NCI-H146 treated with DMSO at 0.1 percent for 48 hours (cell line): ENCODE results near the gene RNF17.
A peak's percentile ranks its signal among the peaks of the same experiment; 100 is the strongest.
"Not testable (repeated sequence)": the region's sequence is repeated elsewhere in the genome, so short reads cannot be mapped to it uniquely, and the experiment has no call there.

Experiments
- DNase-seq: peaks from one replicate; lab custom pipeline; 2025; ENCODE audit not compliant: unreplicated experiment; lab: John Stamatoyannopoulos, UW

Gene RNF17, protein sequence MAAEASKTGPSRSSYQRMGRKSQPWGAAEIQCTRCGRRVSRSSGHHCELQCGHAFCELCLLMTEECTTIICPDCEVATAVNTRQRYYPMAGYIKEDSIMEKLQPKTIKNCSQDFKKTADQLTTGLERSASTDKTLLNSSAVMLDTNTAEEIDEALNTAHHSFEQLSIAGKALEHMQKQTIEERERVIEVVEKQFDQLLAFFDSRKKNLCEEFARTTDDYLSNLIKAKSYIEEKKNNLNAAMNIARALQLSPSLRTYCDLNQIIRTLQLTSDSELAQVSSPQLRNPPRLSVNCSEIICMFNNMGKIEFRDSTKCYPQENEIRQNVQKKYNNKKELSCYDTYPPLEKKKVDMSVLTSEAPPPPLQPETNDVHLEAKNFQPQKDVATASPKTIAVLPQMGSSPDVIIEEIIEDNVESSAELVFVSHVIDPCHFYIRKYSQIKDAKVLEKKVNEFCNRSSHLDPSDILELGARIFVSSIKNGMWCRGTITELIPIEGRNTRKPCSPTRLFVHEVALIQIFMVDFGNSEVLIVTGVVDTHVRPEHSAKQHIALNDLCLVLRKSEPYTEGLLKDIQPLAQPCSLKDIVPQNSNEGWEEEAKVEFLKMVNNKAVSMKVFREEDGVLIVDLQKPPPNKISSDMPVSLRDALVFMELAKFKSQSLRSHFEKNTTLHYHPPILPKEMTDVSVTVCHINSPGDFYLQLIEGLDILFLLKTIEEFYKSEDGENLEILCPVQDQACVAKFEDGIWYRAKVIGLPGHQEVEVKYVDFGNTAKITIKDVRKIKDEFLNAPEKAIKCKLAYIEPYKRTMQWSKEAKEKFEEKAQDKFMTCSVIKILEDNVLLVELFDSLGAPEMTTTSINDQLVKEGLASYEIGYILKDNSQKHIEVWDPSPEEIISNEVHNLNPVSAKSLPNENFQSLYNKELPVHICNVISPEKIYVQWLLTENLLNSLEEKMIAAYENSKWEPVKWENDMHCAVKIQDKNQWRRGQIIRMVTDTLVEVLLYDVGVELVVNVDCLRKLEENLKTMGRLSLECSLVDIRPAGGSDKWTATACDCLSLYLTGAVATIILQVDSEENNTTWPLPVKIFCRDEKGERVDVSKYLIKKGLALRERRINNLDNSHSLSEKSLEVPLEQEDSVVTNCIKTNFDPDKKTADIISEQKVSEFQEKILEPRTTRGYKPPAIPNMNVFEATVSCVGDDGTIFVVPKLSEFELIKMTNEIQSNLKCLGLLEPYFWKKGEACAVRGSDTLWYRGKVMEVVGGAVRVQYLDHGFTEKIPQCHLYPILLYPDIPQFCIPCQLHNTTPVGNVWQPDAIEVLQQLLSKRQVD (N-terminal part only)

DNA sequence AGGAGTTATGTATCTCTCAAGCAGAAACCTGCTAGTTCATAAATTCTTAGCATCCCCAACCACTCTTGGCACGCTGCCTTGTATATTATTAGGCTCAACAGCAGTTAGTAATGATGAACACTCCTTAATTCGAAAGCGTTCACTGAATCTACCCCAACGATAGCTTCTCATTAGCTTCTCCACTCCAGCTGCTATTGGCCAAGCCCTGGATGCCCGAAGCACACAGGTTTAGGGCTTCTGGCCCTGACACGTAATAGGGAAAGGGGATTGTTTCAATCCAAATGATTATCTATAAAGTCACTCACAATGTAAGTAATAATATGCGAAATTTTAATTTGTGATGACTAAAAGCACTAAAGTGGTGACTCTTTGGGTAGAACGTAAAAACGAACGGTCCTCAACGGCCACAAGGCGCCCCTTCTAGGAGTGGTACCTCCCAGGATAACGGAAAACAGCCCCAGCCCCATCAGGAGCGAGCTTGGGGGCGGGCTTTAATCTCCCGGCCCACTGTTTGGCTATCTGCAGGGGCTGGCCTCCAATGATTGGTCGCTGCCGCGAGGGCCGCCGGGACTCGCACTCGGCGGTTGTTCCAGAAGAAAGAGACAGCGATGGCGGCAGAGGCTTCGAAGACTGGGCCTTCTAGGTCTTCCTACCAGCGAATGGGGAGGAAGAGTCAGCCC, at the start of gene RNF17:
TSS of gene RNF17 (plus strand) at position 574 of the 680 bp plus-strand sequence. CDS start at position 609, 35 bp downstream.
- no peak for DNase-seq

GRCh38 chr13:24716011-24716410, 48.0 kb upstream of the RNF17 start:
- DNase-seq = no peak

- DNase-seq = no peak
These were observed 47.5 kb upstream of the RNF17 start for GRCh38 chr13:24716446-24716845.

DNA sequence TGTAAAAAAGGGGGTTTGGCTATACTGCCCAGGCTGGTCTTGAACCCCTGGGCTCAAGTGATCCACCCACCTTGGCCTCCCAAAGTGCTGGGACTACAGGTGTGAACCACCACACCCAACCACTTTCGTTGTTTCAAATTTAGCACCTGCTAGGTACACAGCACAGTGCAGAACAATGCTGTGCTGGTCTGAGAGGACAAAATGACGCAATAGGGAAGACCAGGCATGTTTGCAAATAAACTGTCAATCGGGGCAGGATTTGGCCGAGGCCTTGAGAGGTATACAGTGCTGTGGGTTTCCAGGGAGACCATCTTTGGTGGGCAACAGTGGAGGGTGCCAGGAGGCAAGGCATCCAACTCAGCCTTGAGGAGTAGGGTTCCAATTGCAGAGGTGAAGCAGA, 46.8 kb upstream of the RNF17 start:
- no peak for DNase-seq

- DNase-seq = no peak
These were observed 45.6 kb upstream of the RNF17 start for GRCh38 chr13:24718192-24718965.

DNA sequence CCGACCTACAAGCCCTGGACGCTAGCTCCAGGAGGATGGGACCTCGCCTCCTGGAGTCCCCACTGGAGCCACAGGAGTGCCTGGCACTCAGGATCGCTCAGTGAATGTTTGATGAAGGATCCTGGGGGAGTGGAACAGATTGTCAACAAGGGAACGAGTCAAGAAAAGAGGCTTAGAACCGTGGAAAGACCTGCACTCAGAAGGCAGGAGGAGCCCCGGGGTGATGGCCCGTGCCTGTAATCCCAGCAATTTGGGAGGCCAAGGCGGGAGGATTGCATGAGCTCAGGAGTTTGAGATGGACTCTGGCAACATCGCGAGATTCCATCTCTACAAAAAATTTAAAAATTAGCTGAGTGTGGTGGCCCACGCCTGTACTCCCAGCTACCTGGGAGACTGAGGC, 44.8 kb upstream of the RNF17 start:
- DNase-seq = no peak

- DNase-seq = no peak
These were observed 40.8 kb upstream of the RNF17 start for GRCh38 chr13:24723206-24723605.

- no peak for DNase-seq
These were observed 39.3 kb upstream of the RNF17 start for GRCh38 chr13:24724714-24725113.

DNA sequence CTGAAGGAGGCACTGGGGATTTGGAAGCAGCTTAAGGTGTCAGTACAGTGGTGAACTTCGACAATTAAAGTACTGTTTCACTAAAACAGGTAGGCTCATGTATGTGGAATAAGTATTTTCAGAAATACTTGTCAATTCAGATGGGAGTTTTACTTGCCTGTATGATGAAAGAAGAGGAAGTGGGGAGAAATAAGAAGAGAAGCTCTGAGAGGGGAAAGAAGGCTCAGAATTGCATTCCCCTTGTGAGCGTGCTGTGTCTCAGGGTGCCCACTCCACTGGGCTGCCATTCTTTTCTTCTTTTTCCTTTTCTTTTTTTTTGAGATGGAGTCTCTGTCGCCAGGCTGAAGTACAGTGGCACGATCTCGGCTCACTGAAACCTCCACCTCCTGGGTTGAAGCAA, 38.6 kb upstream of the RNF17 start:
- DNase-seq = no peak

GRCh38 chr13:24727731-24728601, 36.0 kb upstream of the RNF17 start:
- peak; percentile 26 for DNase-seq

- not testable (repeated sequence) for DNase-seq
These were observed 32.9 kb upstream of the RNF17 start for GRCh38 chr13:24730873-24731567.

DNA sequence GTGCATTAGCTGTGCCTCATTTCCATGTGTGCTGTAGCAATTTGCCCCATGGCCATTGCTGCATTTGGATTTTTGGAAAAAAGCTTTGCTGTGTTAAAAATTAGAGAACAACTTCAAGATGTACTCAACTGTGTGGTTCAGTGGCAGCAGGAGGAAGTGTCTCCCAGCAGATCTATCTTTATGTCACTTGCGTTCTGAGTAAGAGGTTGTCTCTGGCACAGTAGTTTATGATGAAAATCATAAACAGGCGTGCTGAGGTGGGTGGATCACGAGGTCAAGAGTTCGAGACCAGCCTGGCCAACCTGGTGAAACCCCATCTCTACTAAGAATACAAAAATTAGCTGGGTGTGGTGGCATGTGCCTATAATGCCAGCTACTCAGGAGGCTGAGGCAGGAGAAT, 29.0 kb upstream of the RNF17 start:
- no peak for DNase-seq

DNA sequence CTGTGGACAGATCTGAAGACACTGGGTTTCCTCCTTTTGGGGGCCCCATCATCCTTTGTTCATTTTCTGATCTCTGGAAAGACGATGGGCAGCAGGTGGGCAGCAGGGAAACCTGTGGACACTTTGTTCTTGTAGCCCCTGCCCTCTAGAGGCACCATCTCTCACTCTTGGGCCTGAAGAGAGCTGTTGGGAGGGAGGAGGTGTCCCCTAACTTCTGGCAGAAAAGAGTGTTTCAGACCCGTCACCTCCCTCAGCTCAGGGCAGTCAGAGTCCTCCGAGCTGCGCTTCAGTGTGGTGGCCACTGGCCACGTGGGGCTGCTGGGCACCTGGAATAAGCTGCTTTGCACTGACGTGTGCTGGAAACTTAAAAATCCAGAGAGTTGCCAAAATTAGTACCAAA, 26.9 kb upstream of the RNF17 start:
- DNase-seq = no peak

- DNase-seq = no peak
These were observed 25.6 kb upstream of the RNF17 start for GRCh38 chr13:24738366-24738847.

- no peak for DNase-seq
These were observed 23.7 kb upstream of the RNF17 start for GRCh38 chr13:24740014-24740890.

DNA sequence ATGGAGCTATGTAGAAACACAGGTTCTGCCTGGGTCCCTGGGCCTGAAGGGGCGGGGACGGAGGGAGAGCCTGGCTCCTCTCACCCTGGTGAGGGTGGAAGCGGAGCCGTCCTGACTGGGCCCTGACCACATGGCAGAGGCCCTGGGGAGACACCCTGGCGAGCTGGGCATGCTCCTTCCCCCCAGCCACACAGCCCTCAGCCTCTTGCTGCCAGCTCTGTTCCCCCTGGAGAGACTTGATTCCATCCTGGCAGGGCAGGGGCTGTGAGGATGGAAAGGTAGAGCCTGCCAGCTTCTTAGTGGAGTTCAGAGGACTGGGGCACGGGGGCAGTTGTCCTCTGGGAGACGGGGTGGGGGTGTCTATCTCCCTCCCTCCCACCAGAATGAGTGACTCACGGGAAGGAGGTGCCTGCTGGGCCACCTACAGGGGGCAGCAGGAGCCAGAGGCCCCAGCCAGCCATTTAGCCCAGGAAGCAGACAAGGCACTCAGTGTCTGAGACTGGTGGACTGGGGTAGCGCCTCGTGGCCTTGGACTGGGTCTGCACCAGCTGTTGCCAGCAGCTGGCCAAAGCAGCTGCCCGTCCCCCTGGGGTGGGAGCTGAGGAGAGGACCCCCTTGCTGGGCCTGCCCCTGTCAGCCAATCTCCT, 22.8 kb upstream of the RNF17 start:
- no peak for DNase-seq

GRCh38 chr13:24741791-24742190, 22.2 kb upstream of the RNF17 start:
- no peak for DNase-seq
